GM19035 (cell line): Measurements from ENCODE around the gene ADCYAP1.

ENCODE experiments used
- ATAC-seq: cut with Tn5 transposase; IDR thresholded peaks from one replicate; pipeline ENCODE4 v1.9.1; 2021; ENCODE audit not compliant: unreplicated experiment

Gene ADCYAP1

DNA sequence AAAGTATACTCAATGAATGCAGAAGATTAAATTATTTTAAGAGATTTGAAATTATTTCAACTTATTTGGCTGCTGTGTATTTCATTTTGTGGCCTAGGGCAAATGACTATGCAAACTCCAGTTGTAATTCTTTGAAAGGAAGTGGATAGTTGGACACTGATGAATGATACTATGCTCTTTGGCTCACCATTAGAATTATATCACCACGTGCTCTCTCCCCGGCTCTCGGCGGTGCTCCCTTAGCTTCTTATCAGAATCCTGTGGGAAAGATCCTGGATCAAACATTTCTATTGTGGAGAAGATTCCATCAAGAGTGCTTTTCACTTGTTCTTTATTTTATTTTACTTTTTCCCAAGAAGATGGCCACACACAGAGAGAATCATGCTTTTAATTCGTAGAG lies 55.2 kb downstream of the ADCYAP1 start:
- ATAC-seq: no peak
